ENCODE measurements around the gene ADPRHL1.

DNA sequence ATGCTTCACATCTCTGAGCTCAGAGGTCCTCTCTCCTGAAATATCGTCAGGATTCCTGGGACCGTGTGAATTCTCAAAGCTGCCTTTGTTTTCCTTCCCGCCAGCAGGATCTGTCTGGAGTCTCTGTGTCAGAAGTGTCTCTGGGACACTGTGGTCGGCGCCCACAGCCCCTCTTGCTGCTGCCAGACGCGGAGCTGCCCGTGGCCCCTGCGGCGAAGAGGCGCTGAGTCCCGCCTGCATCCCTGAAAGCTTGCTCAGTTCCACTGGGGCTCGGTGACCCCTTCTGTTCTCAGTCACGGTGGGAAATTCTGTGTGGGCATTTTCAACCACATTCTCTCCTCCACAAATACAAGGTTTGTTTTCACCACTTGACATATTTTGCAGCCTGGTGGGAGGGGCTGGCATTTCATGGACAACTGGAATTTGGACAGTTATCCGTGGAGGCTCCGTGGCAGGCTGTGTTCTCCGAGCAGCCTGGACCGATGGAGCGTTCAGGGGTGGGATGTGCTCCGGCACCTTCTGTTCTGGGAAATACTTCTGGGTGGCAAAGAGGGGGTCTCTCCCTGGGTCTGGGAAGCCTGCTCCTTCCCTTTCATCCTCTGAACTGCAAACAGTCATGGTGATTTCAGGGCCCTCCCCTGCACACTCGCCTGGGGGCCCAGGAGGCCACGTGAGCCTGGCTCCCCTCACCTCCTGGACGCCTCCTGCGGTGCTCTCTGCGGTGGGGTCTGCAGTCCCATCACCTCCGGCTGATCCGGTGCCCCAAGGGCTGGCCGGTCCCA is 46.8 kb downstream of the ADPRHL1 start:
- TF ChIP-seq, protein P1, sequence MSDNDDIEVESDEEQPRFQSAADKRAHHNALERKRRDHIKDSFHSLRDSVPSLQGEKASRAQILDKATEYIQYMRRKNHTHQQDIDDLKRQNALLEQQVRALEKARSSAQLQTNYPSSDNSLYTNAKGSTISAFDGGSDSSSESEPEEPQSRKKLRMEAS (IDR thresholded peaks at IDR 0.05): no peak
- TF ChIP-seq, protein P2, sequence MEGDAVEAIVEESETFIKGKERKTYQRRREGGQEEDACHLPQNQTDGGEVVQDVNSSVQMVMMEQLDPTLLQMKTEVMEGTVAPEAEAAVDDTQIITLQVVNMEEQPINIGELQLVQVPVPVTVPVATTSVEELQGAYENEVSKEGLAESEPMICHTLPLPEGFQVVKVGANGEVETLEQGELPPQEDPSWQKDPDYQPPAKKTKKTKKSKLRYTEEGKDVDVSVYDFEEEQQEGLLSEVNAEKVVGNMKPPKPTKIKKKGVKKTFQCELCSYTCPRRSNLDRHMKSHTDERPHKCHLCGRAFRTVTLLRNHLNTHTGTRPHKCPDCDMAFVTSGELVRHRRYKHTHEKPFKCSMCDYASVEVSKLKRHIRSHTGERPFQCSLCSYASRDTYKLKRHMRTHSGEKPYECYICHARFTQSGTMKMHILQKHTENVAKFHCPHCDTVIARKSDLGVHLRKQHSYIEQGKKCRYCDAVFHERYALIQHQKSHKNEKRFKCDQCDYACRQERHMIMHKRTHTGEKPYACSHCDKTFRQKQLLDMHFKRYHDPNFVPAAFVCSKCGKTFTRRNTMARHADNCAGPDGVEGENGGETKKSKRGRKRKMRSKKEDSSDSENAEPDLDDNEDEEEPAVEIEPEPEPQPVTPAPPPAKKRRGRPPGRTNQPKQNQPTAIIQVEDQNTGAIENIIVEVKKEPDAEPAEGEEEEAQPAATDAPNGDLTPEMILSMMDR (IDR thresholded peaks at IDR 0.05; ENCODE audit: low read depth, low read length, missing input control): no peak
- no peak for TF ChIP-seq JUND (IDR thresholded peaks at IDR 0.05)
- no peak for TF ChIP-seq FOXA1 (IDR thresholded peaks at IDR 0.05)
- no peak for TF ChIP-seq RAD21 (IDR thresholded peaks at IDR 0.05)
- TF ChIP-seq EGR1 (IDR thresholded peaks at IDR 0.05; ENCODE audit: low read depth in 2 of 2): no peak
- TF ChIP-seq, protein P3, sequence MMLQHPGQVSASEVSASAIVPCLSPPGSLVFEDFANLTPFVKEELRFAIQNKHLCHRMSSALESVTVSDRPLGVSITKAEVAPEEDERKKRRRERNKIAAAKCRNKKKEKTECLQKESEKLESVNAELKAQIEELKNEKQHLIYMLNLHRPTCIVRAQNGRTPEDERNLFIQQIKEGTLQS (IDR thresholded peaks at IDR 0.05): no peak
- TF ChIP-seq, protein P4, sequence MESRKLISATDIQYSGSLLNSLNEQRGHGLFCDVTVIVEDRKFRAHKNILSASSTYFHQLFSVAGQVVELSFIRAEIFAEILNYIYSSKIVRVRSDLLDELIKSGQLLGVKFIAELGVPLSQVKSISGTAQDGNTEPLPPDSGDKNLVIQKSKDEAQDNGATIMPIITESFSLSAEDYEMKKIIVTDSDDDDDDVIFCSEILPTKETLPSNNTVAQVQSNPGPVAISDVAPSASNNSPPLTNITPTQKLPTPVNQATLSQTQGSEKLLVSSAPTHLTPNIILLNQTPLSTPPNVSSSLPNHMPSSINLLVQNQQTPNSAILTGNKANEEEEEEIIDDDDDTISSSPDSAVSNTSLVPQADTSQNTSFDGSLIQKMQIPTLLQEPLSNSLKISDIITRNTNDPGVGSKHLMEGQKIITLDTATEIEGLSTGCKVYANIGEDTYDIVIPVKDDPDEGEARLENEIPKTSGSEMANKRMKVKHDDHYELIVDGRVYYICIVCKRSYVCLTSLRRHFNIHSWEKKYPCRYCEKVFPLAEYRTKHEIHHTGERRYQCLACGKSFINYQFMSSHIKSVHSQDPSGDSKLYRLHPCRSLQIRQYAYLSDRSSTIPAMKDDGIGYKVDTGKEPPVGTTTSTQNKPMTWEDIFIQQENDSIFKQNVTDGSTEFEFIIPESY (IDR thresholded peaks at IDR 0.05): no peak
- TF ChIP-seq TAF1 (conservative IDR thresholded peaks at IDR 0.05): no peak
